BE2C (cell line): ENCODE measurements around the gene SPTLC3.

Experiments used
- DNase-seq: peaks from one replicate; pipeline ENCODE4 v3.0.0-alpha.2; 2020
- H3K27me3 ChIP-seq: fragments of 250-450 bp; sonication (Bioruptor Pico); 2 replicates; pipeline ENCODE4 v1.5.1; 2020; ENCODE audit warnings: mild to moderate bottlenecking
- H3K36me3 ChIP-seq: fragments of 250-450 bp; sonication (Bioruptor Pico); 2 replicates; pipeline ENCODE4 v1.5.1; 2020; ENCODE audit warnings: mild to moderate bottlenecking
- H3K4me1 ChIP-seq: fragments of 250-450 bp; sonication (Bioruptor Pico); 2 replicates; pipeline ENCODE4 v1.5.1; 2020
- H3K4me3 ChIP-seq: 2 replicates; pipeline ENCODE4 v1.5.1; 2011; ENCODE audit warnings: low read depth, low read length
- H3K9me3 ChIP-seq: fragments of 250-450 bp; sonication (Bioruptor Pico); 2 replicates; pipeline ENCODE4 v1.5.1; 2020
- TF ChIP-seq, protein P1 (sequence below): IDR thresholded peaks from 2 replicates; pipeline ENCODE4 v1.5.1; 2012; ENCODE audit warnings: mild to moderate bottlenecking, low read depth, low read length

Gene SPTLC3

DNA sequence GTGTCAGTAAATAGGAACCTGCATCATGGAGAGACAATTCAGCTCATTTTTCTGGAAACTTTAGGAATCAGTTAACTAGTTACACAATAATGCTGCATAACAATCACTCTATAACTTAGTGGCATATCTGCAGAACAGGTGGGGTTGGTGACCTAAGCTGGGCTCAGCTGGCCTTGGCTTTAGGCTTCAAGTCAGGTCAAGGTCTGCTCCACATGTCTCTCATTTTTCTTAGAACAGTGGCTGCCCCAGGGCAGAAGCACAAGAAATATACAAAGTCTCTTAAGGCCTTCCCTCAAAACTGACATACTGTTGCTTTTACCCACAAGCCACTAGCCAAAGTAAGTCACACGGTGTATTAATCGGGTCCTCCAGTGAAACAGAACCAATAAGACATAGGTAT, 198.2 kb downstream of the SPTLC3 start:
- no peak for DNase-seq
- TF ChIP-seq, protein P1, sequence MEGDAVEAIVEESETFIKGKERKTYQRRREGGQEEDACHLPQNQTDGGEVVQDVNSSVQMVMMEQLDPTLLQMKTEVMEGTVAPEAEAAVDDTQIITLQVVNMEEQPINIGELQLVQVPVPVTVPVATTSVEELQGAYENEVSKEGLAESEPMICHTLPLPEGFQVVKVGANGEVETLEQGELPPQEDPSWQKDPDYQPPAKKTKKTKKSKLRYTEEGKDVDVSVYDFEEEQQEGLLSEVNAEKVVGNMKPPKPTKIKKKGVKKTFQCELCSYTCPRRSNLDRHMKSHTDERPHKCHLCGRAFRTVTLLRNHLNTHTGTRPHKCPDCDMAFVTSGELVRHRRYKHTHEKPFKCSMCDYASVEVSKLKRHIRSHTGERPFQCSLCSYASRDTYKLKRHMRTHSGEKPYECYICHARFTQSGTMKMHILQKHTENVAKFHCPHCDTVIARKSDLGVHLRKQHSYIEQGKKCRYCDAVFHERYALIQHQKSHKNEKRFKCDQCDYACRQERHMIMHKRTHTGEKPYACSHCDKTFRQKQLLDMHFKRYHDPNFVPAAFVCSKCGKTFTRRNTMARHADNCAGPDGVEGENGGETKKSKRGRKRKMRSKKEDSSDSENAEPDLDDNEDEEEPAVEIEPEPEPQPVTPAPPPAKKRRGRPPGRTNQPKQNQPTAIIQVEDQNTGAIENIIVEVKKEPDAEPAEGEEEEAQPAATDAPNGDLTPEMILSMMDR: no peak
- Histone ChIP-seq H3K4me3 (no peak overlapping the region), H3K27me3 (0 out of 2 replicates have a peak, but pooled peaks cover 6% of the 10 kb centered on the region), H3K9me3 (no peaks in the 10 kb centered on the region; the same call in 1 of the 2 replicates), H3K36me3 (no peaks in the 10 kb centered on the region), H3K4me1 (no peaks in the 10 kb centered on the region)

DNA sequence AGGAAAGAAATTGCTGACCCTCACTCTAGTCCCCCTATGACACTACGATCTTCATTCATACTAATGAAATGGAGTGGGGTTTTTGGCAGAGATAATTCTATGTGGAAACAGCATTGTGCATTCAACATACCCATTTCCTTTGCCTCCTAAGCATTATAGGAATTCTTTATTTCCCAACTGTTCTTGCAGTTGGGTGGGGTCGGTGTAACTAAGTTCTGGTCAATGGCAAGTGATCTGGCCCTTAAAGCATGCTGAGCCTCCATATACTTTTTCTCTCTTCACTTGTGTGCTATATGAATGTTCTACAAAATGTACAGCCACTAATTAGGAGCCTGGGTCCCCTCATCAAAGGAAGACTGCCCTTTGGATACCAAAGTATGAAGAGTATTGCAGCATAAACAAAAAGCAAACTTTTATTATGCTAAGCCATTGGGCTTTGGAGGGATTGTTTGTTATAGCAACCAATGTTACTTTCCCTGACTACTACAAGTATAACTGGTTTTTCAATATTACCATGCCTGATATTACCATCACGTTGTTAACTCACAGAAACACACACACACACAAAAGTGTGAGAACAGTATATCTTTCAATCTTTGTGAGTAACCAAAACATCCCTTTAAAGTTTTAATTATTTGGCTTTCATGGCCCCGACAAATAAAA, 203.3 kb downstream of the SPTLC3 start:
- Histone ChIP-seq H3K27me3 (peaks cover 32% of the 10 kb centered on the region), H3K9me3 (no peaks in the 10 kb centered on the region; the same call in 1 of the 2 replicates), H3K4me1 (no peaks in the 10 kb centered on the region), H3K36me3 (no peaks in the 10 kb centered on the region), H3K4me3 (no peak overlapping the region)
- TF ChIP-seq, protein P1: no peak
- no peak for DNase-seq

- no peaks in the 10 kb centered on the region; the same call in 1 of the 2 replicates for H3K9me3 ChIP-seq
- H3K36me3 ChIP-seq: no peaks in the 10 kb centered on the region
- DNase-seq: no peak
- TF ChIP-seq, protein P1: no peak
- no peaks in the 10 kb centered on the region for H3K4me1 ChIP-seq
- H3K4me3 ChIP-seq: no peak overlapping the region
- peaks cover 37% of the 10 kb centered on the region for H3K27me3 ChIP-seq
Observed at GRCh38 chr20:13212750-13213149, 204.0 kb downstream of the SPTLC3 start.

GRCh38 chr20:13213335-13213734, 204.6 kb downstream of the SPTLC3 start:
- Histone ChIP-seq H3K36me3 (no peaks in the 10 kb centered on the region), H3K9me3 (no peaks in the 10 kb centered on the region; the same call in 1 of the 2 replicates), H3K27me3 (peaks cover 43% of the 10 kb centered on the region), H3K4me3 (no peak overlapping the region), H3K4me1 (no peaks in the 10 kb centered on the region)
- DNase-seq: no peak
- TF ChIP-seq, protein P1: no peak

- no peak for DNase-seq
- H3K4me3 ChIP-seq: no peak overlapping the region
- H3K9me3 ChIP-seq: no peaks in the 10 kb centered on the region; the same call in 1 of the 2 replicates
- no peaks in the 10 kb centered on the region for H3K36me3 ChIP-seq
- TF ChIP-seq, protein P1: no peak
- H3K4me1 ChIP-seq: no peaks in the 10 kb centered on the region
- H3K27me3 ChIP-seq: peaks cover 75% of the 10 kb centered on the region
Observed at GRCh38 chr20:13216533-13216932, 207.8 kb downstream of the SPTLC3 start.
